Smooth muscle cell of bladder (primary cell): ENCODE results near the gene THOC6. TPM values are rescaled to one million over a fixed set of nuclear protein-coding genes. Genes with fewer than 3 reads are reported as not detected.

Source experiments
- total RNA-seq: library from RNA; depleted of rRNA; stranded (reverse); fragments of >200 nt; gene quantifications from 2 replicates; pipeline ENCODE4 v1.2.3, GENCODE V29; 2014

THOC6 gene
- 22.9 and 29.1 TPM in 2 replicates for total RNA-seq

DNA sequence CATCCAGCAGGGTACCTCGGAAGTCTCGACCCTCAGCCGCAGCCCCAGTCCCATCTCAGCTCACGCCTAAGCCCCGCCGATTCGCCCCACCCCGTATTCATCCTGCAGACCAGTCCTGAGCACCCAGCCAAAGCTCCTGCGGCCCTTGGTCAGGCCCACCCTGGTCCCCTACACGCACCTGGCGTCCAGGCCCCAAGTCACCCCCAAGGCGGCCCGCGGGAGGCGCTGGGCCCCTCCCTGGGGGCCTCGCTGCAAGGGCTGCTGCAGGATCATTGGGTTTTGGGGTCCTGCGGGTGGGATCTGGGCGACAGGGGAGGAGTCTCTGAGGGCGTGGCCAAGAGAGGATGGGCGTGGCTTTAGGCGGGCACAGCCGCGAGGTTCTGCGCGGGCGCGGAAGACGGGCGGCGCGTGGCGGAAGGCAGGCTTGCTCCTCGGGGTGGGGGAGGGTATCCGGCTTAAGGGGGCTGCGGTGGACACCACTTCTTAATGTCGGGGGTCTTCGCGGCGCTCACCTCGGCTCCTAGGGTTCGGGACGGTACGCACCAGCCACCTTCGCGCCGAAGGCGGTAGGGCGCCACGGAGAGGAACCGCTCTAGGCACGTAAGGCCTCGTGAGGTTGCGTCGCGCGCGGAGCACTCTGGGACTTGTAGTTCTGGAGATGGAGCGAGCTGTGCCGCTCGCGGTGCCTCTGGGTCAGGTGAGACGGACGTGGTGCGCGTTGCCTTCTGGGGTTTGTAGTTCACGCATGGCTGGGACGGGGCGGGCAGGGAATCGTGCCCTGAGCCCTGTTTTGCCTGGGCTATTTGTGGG is at the start of gene THOC6, which contains the start of gene HCFC1R1:
Gene THOC6, plus strand, starts transcription at position 367 of the 810 bp plus-strand sequence. Its CDS starts 292 bp downstream, at position 659.
Gene HCFC1R1, minus strand, starts transcription at position 274 of the 810 bp plus-strand sequence. Its CDS starts 1 bp downstream, at position 273.

DNA sequence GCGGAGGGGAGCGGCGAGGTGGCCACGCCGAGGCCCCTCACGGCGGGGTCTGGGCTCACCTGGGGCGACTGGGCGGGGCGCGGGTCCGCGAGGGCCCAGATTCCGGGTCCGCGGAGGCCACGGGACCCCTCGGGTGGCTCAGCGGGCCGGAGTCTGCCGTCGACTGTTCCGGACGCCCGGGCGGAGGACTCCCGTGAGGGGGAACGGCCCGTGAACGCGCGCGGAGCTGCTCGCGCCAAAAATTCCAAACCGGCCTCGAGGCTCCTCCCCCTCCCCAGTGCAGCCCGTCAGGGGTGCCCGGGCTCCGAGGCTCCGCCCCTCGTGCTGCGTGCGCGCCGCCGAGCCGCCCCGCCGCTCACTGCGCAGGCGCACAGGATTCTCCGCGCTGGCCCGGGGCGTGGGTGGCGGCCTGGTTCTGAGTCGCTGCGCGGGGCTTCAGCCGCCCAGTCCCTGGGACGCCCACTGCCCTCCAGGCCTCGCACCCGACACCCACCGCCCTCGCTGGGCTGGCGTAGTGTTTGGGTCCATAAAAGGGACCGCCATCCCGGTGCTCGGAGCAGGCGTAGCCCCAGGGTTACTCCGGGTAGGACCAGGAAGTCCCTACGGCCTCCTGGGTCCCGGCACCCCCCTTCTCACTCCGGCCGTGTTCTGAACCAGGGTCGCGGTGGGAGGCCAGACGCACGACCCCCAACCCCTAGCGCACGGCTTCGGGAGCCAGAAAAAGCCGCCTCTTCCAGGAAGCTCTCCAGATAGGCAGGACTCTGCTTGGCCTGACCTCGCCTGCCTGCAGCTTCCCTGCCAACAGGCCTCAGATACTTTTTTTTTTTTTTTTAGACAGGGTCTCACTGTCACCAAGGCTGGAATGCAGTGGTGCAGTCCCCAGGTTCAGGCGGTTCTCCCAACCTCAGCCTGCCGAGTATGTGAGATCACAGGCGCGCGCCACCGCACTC is 43.3 kb upstream of the THOC6 start, which contains the start of gene PKMYT1:
Gene PKMYT1, minus strand, starts transcription at position 220 of the 950 bp plus-strand sequence. CDS start 789 bp downstream, outside the sequence.

DNA sequence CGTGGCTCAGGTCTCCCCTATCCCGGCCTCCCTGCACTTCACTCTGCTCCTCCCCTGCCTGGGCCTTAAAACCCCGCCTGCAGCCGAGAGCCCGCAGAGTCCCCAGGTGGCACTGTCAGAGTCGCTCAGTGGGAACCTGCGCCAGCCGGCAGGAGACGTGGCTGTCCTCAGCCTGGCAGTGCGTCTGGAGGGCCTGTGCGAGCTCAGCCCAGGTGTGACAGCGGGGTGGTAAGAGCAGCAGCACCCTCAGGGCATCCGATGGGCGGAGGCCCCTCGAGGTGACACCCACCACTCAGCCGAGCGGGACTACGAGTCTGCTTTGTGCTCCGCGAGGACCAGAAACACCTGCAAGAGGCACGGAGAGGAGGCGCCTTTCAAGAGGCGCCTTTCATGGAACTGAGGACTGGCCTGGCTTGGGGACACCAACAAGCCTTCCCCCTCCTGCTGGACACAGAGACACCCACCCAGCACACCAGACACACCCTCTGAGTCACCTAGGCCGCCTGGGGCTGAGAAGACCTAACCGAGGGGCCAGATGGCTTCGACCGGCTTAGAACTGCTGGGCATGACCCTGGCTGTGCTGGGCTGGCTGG is 10.9 kb upstream of the THOC6 start, which contains the start of gene CLDN9:
Gene CLDN9, plus strand, starts transcription at position 96 of the 593 bp plus-strand sequence. Its CDS starts 440 bp downstream, at position 536.

DNA sequence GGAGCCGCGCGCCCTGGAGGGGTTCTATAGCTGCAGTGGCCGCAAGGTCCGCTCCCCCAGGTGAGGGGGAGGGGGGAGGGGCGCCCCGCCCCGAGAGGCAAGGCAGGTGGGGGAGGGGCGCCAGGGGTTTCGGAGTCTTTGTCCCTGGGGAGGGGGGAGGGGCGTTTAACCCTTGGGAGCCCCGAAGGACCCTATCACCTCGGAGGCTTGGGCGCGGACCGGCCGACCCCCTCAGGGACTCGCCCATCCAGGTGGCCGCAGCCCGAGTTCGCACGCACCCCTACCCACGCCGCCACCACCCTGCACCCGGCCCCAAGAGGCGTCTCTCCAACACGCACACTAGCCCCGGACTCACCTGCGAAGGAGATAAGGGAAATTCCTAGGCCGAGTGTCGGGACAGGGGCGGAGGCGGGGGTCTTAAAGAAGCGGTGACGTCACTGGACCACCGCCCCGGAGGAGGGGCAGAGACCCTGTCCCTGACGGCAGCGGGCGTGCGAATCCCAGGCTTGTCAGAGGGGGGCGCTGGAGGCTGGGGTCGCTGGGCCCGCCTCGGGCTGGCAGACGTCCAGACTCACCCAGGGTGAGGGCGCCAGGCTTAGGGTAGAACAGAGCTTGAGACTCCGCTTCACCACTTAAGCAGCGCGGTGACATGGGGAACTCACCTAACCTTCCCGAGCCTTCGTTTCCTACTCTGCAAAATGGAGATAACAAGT is 5.9 kb upstream of the THOC6 start, which contains the start of gene CLDN6:
Gene CLDN6, minus strand, starts transcription at position 390 of the 713 bp plus-strand sequence. CDS start 2,162 bp downstream, outside the sequence.

DNA sequence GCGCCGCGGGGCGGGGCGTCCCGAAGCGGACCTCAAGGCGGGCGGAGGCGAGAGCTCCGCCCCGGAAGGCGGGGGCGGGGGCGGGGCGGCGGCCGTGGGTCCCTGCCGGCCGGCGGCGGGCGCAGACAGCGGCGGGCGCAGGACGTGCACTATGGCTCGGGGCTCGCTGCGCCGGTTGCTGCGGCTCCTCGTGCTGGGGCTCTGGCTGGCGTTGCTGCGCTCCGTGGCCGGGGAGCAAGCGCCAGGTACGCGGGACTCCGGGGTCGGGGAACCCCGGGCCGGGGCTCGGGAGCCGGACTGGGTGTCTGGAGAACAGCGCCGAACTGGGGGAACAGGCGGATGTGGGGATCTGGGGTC is 3.6 kb upstream of the THOC6 start, which contains the start of gene TNFRSF12A:
Gene TNFRSF12A, plus strand, starts transcription at position 122 of the 357 bp plus-strand sequence. Its CDS starts 30 bp downstream, at position 152.

DNA sequence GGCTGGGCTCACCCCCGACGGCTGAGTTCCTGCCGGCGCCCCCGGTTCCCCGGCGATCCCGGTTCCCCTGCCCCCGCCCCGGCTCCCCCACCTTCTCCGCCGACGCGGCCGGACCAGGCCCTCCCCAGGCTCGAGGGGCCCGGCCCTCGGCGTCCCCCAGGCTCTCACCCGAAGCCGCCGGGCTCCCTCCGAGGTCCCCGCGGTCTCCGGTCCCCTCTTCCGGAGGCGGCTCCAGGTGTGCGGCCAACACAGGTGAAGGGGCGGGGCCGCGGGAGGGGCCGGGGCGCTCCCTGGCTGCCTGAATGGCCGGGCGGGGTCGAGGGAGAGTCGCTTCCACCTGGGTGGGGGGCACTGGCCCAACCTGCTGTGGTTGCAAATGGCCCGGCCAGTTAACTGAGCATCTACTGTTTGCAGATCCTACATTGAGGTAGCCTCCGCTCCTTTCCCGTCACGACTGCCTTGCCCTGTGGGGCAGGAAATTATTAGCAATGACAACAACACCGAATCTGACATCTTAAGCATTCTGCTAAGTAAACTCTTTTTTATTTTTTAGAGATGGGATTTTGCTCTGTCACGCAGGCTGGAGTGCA is 13.0 kb downstream of the THOC6 start, which contains the start of gene BICDL2:
Gene BICDL2, minus strand, starts transcription at position 219 of the 590 bp plus-strand sequence. CDS start 1,448 bp downstream, outside the sequence.

DNA sequence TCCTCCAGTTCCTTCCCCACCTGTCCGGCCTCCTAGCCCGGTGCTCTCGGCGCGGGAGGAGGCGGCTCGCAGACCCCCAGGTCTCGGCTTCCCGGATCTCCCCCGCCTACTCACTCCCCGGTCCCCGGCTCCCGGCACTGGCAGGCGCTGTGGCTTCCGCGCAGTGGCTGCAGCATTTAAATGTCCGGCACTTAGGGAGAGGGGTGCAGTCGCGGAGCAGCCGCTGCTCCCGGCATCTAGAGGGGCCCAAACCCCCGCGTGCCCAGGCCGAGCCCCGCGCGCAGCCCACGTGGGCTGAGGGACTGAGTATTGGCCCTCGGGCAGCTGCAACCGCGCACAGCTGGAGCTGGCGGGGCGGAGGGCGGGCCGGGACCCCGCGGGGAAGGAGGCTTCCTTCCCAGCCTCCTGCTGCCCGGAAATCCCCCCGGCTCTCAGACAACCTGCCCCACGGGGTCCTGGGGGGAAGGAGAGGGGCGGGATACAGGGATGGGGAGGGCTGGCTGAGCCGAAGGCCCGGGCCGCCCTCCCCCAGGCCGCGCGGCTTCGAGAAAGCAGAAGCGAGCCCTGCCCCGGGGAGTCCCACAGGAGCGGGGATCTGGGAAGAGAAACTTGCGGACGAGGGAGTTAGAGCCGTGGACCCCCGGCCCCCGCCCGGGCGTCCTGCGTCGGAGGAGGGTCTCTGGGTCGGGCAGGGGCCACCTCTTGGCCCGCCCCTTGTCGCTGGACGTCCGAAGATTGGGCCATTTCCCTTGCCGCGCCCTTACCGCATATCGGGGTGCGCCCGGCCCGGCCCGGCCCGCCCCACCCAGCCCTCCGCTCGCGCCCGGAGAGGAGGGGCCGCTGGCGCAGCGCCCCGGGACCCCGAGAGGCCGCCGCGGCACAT is 22.2 kb downstream of the THOC6 start, which contains the start of gene MMP25:
Gene MMP25, plus strand, starts transcription at position 804 of the 883 bp plus-strand sequence. CDS start 357 bp downstream, outside the sequence.

DNA sequence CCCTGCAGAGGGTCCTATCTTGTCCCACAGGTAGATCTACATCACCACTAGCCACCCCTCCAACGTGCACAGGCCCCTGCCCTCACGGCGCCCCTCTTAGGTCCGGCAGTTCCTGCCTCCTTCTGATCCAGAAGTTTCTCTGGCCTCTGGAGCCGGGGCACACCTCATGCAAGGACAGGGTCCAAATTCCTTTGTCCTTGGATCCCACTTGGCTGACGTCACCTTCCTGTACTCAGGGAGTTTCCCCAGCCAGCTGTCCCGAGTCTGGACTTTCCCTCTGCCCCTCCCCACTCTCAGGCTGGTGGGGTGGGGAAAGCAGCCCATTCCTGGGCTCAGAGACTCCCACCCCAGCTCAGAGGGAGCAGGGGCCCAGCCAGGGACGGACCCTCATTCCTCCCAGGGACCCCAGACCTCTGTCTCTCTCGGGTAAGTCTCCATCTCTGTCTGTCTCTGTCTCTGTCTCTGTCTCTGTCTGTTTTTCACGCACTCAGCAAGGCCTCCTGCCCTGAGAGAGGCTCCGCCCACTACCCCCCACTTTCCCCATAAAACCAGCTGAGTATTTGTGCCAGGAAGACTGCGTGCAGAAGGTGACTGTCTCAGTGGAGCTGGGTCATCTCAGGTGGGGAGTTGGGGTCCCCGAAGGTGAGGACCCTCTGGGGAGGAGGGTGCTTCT is 41.4 kb downstream of the THOC6 start, which contains the start of gene IL32:
Gene IL32, plus strand, starts transcription at position 572 of the 673 bp plus-strand sequence. CDS start 172 bp downstream, outside the sequence.

Other genes with a start within 250 kb of the THOC6 start
- 507 and 710 TPM in 2 replicates for gene ELOB, start 246.8 kb upstream of the THOC6 start, total RNA-seq
- gene PRSS33, start 236.5 kb upstream of the THOC6 start, total RNA-seq, result not detected in 2 replicates
- gene PRSS41, start 225.6 kb upstream of the THOC6 start, total RNA-seq, result not detected in 2 replicates
- 0.55 TPM in 1 of 2 replicates, not detected in the other for gene PRSS21, start 206.8 kb upstream of the THOC6 start, total RNA-seq
- 0.18 and 1.3 TPM in 2 replicates for gene ZG16B, start 193.7 kb upstream of the THOC6 start, total RNA-seq
- gene PRSS22, start 165.9 kb upstream of the THOC6 start, total RNA-seq, result not detected in 2 replicates
- 72.2 and 88.2 TPM in 2 replicates for gene FLYWCH2, start 140.8 kb upstream of the THOC6 start, total RNA-seq
- gene FLYWCH1, start 112.1 kb upstream of the THOC6 start, total RNA-seq, result 36.4 and 42.5 TPM in 2 replicates
- gene KREMEN2, start 59.8 kb upstream of the THOC6 start, total RNA-seq, result not detected in 2 replicates
- 0.55 and 0.85 TPM in 2 replicates for gene PAQR4, start 54.7 kb upstream of the THOC6 start, total RNA-seq
- 0.28 and 0.46 TPM in 2 replicates for gene PKMYT1, start 43.6 kb upstream of the THOC6 start, total RNA-seq
- gene CLDN9, start 11.1 kb upstream of the THOC6 start, total RNA-seq, result not detected in 2 replicates
- gene CLDN6, start 5.9 kb upstream of the THOC6 start, total RNA-seq, result not detected in 2 replicates
- gene TNFRSF12A, start 3.7 kb upstream of the THOC6 start, total RNA-seq, result 99.8 and 151 TPM in 2 replicates
- gene HCFC1R1, start 93 bp upstream of the THOC6 start, total RNA-seq, result 19.9 and 26.3 TPM in 2 replicates
- under 0.01 and 0.37 TPM in 2 replicates for gene BICDL2, start 12.9 kb downstream of the THOC6 start, total RNA-seq
- under 0.01 TPM in 1 of 2 replicates, not detected in the other for gene MMP25, start 22.5 kb downstream of the THOC6 start, total RNA-seq
- gene IL32, start 41.6 kb downstream of the THOC6 start, total RNA-seq, result 2.1 and 8.2 TPM in 2 replicates
- not detected in 2 replicates for gene ZSCAN10, start 75.3 kb downstream of the THOC6 start, total RNA-seq
- 11.8 and 12.8 TPM in 2 replicates for gene ZNF205, start 88.6 kb downstream of the THOC6 start, total RNA-seq
- gene ZNF213, start 111.0 kb downstream of the THOC6 start, total RNA-seq, result 2.6 and 3.5 TPM in 2 replicates
- not detected in 2 replicates for gene OR1F1, start 164.2 kb downstream of the THOC6 start, total RNA-seq
- 6.5 and 7.4 TPM in 2 replicates for gene ZNF200, start 211.1 kb downstream of the THOC6 start, total RNA-seq
- under 0.01 and 0.14 TPM in 2 replicates for gene MEFV, start 232.6 kb downstream of the THOC6 start, total RNA-seq